NCI-H128 (cell line): ENCODE results near the gene HJV.

Experiments used
- DNase-seq: peaks from one replicate; lab custom pipeline; 2025; ENCODE audit not compliant: unreplicated experiment; lab: John Stamatoyannopoulos, UW

HJV gene

GRCh38 chr1:145978854-145979745 lies 42.4 kb downstream of the HJV start:
- DNase-seq, result peak; percentile 93

GRCh38 chr1:145978471-145978853 lies 43.1 kb downstream of the HJV start:
- no peak for DNase-seq

GRCh38 chr1:145977486-145978470 lies 43.8 kb downstream of the HJV start:
- DNase-seq, result peak; percentile 61

GRCh38 chr1:145977016-145977415 lies 44.5 kb downstream of the HJV start:
- DNase-seq, result no peak

- DNase-seq, result no peak
Observed at GRCh38 chr1:145975216-145975615, 46.3 kb downstream of the HJV start.

GRCh38 chr1:145974721-145975120 lies 46.8 kb downstream of the HJV start:
- DNase-seq, result no peak

- DNase-seq, result no peak
Observed at GRCh38 chr1:145972580-145972979, 49.0 kb downstream of the HJV start.
